Transverse colon (tissue), 4 donors: ENCODE results near the gene ANKLE2.

Experiments
- EP300 ChIP-seq: sonication (generic); formaldehyde crosslinking; IDR thresholded peaks from one replicate; pipeline ENCODE4 v1.6.1; 2017; ENCODE audit warnings: antibody characterized with exemption, low read depth
- POLR2A ChIP-seq: fragments of 450-650 bp; IDR thresholded peaks from one replicate; pipeline ENCODE4 v1.6.1; 2016; ENCODE audit warnings: antibody characterized with exemption, mild to moderate bottlenecking, moderate library complexity
- POLR2AphosphoS5 ChIP-seq, 3 donors: sonication (generic); formaldehyde crosslinking; IDR thresholded peaks; one replicate each; pipeline ENCODE4 v1.6.1; 2016; ENCODE audit warnings: antibody characterized with exemption in 3 of 3
- TF ChIP-seq, protein P1 (sequence below), 5 experiments: fragments of 200-600 bp in 3 of 5; fragments of 450-650 bp in 2 of 5; sonication (generic) in 3 of 5; IDR thresholded peaks; 1 replicate in 2 of 5; 2 replicates in 3 of 5; pipeline ENCODE4 v1.5.1; 2016 to 2017; ENCODE audit warnings: antibody characterized with exemption in 5 of 5, inconsistent platforms in 3 of 5, mild to moderate bottlenecking in 2 of 5, moderate library complexity in 1 of 5

DNA sequence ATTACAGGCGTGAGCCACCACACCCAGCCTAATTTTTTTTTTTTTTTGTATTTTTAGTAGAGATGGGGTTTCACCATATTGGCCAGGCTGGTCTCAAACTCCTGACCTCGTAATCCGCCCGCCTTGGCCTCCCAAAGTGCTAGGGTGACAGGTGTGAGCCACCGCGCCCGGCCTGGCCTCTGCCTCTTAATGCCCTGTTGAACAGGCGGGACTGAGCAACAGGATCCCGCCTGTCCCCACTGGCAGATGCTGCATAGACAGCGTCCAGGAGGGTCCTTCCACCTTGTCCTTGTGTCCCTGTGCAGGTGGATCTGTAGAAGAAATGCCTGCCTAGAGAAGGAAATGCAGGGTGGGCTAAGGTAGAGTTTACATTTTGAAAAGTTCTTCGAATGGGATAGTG, 45.3 kb downstream of the ANKLE2 start:
- TF ChIP-seq POLR2A (no peak), POLR2AphosphoS5 (IDR thresholded peaks at IDR 0.05) (no peak), EP300 (no peak)
- TF ChIP-seq, protein P1, sequence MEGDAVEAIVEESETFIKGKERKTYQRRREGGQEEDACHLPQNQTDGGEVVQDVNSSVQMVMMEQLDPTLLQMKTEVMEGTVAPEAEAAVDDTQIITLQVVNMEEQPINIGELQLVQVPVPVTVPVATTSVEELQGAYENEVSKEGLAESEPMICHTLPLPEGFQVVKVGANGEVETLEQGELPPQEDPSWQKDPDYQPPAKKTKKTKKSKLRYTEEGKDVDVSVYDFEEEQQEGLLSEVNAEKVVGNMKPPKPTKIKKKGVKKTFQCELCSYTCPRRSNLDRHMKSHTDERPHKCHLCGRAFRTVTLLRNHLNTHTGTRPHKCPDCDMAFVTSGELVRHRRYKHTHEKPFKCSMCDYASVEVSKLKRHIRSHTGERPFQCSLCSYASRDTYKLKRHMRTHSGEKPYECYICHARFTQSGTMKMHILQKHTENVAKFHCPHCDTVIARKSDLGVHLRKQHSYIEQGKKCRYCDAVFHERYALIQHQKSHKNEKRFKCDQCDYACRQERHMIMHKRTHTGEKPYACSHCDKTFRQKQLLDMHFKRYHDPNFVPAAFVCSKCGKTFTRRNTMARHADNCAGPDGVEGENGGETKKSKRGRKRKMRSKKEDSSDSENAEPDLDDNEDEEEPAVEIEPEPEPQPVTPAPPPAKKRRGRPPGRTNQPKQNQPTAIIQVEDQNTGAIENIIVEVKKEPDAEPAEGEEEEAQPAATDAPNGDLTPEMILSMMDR (IDR thresholded peaks at IDR 0.05): no peak
